Measurements from ENCODE around the gene NIT1.
A peak's percentile ranks its signal among the peaks of the same experiment; 100 is the strongest.

Gene NIT1

GRCh38 chr1:161132410-161133219 lies 14.7 kb downstream of the NIT1 start, which contains the start of gene DEDD:
Gene DEDD, minus strand, starts transcription at chr1:161132667. Its CDS starts 8,205 bp downstream, at chr1:161124462.
- DNase-seq (ENCODE audit: low spot score) = peak; percentile 96
- TF ChIP-seq, protein P1, sequence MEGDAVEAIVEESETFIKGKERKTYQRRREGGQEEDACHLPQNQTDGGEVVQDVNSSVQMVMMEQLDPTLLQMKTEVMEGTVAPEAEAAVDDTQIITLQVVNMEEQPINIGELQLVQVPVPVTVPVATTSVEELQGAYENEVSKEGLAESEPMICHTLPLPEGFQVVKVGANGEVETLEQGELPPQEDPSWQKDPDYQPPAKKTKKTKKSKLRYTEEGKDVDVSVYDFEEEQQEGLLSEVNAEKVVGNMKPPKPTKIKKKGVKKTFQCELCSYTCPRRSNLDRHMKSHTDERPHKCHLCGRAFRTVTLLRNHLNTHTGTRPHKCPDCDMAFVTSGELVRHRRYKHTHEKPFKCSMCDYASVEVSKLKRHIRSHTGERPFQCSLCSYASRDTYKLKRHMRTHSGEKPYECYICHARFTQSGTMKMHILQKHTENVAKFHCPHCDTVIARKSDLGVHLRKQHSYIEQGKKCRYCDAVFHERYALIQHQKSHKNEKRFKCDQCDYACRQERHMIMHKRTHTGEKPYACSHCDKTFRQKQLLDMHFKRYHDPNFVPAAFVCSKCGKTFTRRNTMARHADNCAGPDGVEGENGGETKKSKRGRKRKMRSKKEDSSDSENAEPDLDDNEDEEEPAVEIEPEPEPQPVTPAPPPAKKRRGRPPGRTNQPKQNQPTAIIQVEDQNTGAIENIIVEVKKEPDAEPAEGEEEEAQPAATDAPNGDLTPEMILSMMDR (IDR thresholded peaks at IDR 0.05; ENCODE audit: extremely low read depth, insufficient read depth, missing control alignments) = peak; percentile 12
- in situ Hi-C loops (cut with MboI; ENCODE audit: low pct_unique_long_range_greater_than_20kb, low sequenced_read_pairs, unreplicated experiment) = no loop called here

DNA sequence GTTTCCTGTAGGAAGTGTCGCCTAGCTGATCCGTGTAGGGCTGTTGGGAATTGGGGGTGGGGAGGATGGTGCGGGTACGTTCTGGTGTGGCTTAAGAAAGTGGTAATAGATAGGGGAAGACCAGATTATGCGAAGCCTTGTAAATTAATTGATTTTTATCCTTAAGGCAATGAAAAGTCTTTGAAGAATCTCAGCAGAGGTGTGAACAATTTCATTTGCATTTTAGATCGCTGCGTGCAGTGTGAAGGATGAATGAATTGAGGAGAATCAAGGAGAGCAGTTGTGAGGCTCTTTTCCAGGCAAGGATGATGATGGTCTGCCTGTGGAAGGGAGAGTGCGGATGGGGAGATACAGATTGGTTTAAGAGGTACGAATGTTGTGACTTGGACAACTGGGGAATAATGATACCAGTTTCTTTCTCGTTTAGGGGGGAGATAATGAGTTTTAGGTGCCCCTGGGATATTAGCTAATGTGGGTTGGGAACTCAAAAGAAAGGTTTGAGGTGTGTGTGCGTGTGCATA lies 15.4 kb downstream of the NIT1 start:
- in situ Hi-C loops (cut with MboI; ENCODE audit: low pct_unique_long_range_greater_than_20kb, low sequenced_read_pairs, unreplicated experiment) = no loop called here
- no peak for DNase-seq (ENCODE audit: low spot score)
- TF ChIP-seq, protein P1 (IDR thresholded peaks at IDR 0.05; ENCODE audit: extremely low read depth, insufficient read depth, missing control alignments) = no peak

GRCh38 chr1:161137881-161138280 lies 20.0 kb downstream of the NIT1 start:
- in situ Hi-C loops (cut with MboI; ENCODE audit: low pct_unique_long_range_greater_than_20kb, low sequenced_read_pairs, unreplicated experiment) = no loop called here
- no peak for DNase-seq (ENCODE audit: low spot score)
- TF ChIP-seq, protein P1 (IDR thresholded peaks at IDR 0.05; ENCODE audit: extremely low read depth, insufficient read depth, missing control alignments) = no peak

GRCh38 chr1:161138431-161138830 lies 20.5 kb downstream of the NIT1 start:
- in situ Hi-C loops (cut with MboI; ENCODE audit: low pct_unique_long_range_greater_than_20kb, low sequenced_read_pairs, unreplicated experiment) = no loop called here

GRCh38 chr1:161139766-161140165 lies 21.9 kb downstream of the NIT1 start:
- DNase-seq (ENCODE audit: low spot score) = peak; percentile 54
- TF ChIP-seq, protein P1 (IDR thresholded peaks at IDR 0.05; ENCODE audit: extremely low read depth, insufficient read depth, missing control alignments) = peak; percentile 34
- in situ Hi-C loops (cut with MboI; ENCODE audit: low pct_unique_long_range_greater_than_20kb, low sequenced_read_pairs, unreplicated experiment) = no loop called here

More at GRCh38 chr1:161138431-161138830, 20.5 kb downstream of the NIT1 start:
- TF ChIP-seq, protein P1 (IDR thresholded peaks at IDR 0.05; ENCODE audit: extremely low read depth, insufficient read depth, missing control alignments) = no peak
- DNase-seq (ENCODE audit: low spot score) = no peak

DNA sequence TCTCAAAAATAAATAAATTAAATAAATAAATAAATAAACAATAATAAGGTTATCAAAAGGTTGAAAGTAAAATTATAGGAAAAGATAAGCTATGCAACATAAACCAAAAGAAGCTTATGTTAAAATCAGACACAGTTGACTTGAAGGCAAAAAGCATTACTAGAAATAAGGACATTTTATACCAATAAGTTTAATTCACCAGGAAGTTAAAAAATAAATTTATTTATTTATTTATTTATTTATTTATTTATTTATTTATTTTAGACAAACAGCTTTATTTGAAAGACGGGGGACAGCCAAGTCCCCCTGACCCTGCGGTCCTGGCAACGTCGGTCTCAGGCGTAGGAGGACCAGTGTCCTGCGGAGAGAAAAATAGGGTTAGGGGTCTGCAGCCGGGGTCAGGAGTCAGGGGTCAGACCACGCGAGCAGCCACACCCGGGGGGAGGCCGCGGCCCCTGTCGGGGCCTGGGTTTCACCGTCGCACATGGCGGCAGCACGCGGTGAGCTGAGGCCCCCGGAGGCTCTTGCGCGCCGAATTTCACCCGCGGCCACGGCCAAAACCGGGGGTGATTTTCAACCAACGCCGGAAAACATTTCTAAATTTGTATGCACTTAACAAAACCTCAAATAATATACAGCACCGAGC lies 23.0 kb downstream of the NIT1 start:
- no peak for DNase-seq (ENCODE audit: low spot score)
- TF ChIP-seq, protein P1 (IDR thresholded peaks at IDR 0.05; ENCODE audit: extremely low read depth, insufficient read depth, missing control alignments) = no peak
- in situ Hi-C loops (cut with MboI; ENCODE audit: low pct_unique_long_range_greater_than_20kb, low sequenced_read_pairs, unreplicated experiment) = no loop called here

Data from GM13977 (cell line).